Endothelial cell (in vitro differentiated cells): ENCODE measurements around the gene GSG1L. TPM values are rescaled to one million over a fixed set of nuclear protein-coding genes. Genes with fewer than 3 reads are reported as not detected.

Experiments used
- DNase-seq: peaks from one replicate; pipeline ENCODE4 v3.0.0; 2021; ENCODE audit warnings: low spot score
- H3K27ac Mint-ChIP-seq: one replicate; pipeline ENCODE4 v1.8.0; 2021; ENCODE audit warnings: mixed read lengths, inconsistent platforms; ENCODE audit not compliant: unreplicated experiment
- H3K27me3 Mint-ChIP-seq: one replicate; pipeline ENCODE4 v1.8.0; 2021; ENCODE audit warnings: mild to moderate bottlenecking, moderate library complexity, mixed read lengths, inconsistent platforms; ENCODE audit not compliant: unreplicated experiment
- H3K36me3 Mint-ChIP-seq: one replicate; pipeline ENCODE4 v1.8.0; 2021; ENCODE audit warnings: mild to moderate bottlenecking, low read depth, mixed read lengths, inconsistent platforms; ENCODE audit not compliant: unreplicated experiment
- H3K4me1 Mint-ChIP-seq: one replicate; pipeline ENCODE4 v1.8.0; 2021; ENCODE audit warnings: mild to moderate bottlenecking, mixed read lengths, inconsistent platforms; ENCODE audit not compliant: unreplicated experiment
- H3K4me3 Mint-ChIP-seq: one replicate; pipeline ENCODE4 v1.8.0; 2021; ENCODE audit warnings: mild to moderate bottlenecking, mixed read lengths, inconsistent platforms; ENCODE audit not compliant: unreplicated experiment
- H3K9me3 Mint-ChIP-seq: one replicate; pipeline ENCODE4 v1.8.0; 2021; ENCODE audit warnings: mixed read lengths, inconsistent platforms; ENCODE audit not compliant: unreplicated experiment
- total RNA-seq: library from RNA; stranded (reverse); fragmentation: NEBNext Ultra II Directional; extraction: Animal tissue kit (Norgen Biotek cat#: 25700); gene quantifications from one replicate; pipeline ENCODE4 v1.2.1, GENCODE V29; 2021; ENCODE audit not compliant: unreplicated experiment
- TF ChIP-seq, protein P1 (sequence below): fragments of 200-600 bp; sonication (generic); IDR thresholded peaks from one replicate; pipeline ENCODE4 v1.5.0; 2021; ENCODE audit warnings: antibody characterized with exemption; ENCODE audit not compliant: unreplicated experiment

The GSG1L gene
- total RNA-seq, 1 donor from 2014 or later, result 0.38 TPM

DNA sequence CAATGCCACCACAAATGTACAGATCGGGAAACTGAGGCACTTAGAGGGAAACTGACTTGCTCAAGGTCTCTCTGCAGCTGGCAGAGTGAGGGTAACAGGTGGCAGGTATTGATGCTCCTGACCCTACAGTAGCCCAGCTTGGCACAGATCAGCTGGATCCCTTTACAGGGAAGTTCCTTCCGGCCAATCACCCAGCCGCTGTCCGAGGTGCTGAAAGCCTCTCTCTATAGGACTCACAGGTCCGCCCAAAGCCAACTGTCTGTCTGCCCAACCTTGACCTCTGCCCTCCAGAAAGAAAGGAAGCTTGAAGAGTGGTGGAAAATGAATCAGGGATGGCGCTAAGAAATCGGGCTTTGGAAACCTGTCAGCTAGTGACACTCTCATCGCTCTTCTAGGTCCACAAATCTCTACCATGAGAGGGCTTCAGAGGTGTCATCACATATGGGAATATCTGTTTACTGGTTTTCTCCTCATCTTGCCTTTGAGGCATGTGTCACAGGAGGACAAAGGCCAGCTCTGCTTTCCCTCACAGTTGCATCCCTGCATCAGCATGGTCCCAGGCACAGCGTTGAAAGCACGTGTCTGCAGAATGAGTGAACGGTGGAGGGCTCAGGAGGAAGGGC is 267.4 kb downstream of the GSG1L start:
- peak; percentile 73 for DNase-seq
- no peaks in the 10 kb centered on the region for H3K36me3 Mint-ChIP-seq
- peaks cover 3% of the 10 kb centered on the region for H3K27me3 Mint-ChIP-seq
- no peaks in the 10 kb centered on the region for H3K4me1 Mint-ChIP-seq
- TF ChIP-seq, protein P1, sequence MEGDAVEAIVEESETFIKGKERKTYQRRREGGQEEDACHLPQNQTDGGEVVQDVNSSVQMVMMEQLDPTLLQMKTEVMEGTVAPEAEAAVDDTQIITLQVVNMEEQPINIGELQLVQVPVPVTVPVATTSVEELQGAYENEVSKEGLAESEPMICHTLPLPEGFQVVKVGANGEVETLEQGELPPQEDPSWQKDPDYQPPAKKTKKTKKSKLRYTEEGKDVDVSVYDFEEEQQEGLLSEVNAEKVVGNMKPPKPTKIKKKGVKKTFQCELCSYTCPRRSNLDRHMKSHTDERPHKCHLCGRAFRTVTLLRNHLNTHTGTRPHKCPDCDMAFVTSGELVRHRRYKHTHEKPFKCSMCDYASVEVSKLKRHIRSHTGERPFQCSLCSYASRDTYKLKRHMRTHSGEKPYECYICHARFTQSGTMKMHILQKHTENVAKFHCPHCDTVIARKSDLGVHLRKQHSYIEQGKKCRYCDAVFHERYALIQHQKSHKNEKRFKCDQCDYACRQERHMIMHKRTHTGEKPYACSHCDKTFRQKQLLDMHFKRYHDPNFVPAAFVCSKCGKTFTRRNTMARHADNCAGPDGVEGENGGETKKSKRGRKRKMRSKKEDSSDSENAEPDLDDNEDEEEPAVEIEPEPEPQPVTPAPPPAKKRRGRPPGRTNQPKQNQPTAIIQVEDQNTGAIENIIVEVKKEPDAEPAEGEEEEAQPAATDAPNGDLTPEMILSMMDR, result no peak
- no peaks in the 10 kb centered on the region for H3K9me3 Mint-ChIP-seq
- no peak overlapping the region for H3K4me3 Mint-ChIP-seq
- H3K27ac Mint-ChIP-seq, result no peak overlapping the region

DNA sequence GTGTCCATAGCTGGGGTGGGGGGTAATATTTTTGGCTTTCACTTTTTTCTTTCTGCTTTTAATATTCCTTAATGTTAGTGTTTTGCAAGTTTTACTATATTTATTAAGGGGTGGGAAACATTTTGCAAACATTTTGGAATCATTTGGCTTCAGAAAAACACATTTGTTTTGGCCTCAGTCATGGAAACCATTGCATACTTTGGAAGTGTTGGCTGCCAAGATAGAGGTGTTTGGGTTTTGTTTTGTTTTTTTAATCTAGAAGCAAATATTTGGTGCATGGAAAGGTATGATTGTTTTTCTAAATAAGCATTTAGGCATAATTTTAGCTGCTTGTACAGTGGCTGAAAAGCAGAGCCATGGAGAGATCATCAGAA is 270.3 kb downstream of the GSG1L start:
- TF ChIP-seq, protein P1, result no peak
- peaks cover 2% of the 10 kb centered on the region for H3K27me3 Mint-ChIP-seq
- H3K4me1 Mint-ChIP-seq, result no peaks in the 10 kb centered on the region
- no peaks in the 10 kb centered on the region for H3K36me3 Mint-ChIP-seq
- H3K27ac Mint-ChIP-seq, result no peak overlapping the region
- no peak overlapping the region for H3K4me3 Mint-ChIP-seq
- no peak for DNase-seq
- H3K9me3 Mint-ChIP-seq, result no peaks in the 10 kb centered on the region

DNA sequence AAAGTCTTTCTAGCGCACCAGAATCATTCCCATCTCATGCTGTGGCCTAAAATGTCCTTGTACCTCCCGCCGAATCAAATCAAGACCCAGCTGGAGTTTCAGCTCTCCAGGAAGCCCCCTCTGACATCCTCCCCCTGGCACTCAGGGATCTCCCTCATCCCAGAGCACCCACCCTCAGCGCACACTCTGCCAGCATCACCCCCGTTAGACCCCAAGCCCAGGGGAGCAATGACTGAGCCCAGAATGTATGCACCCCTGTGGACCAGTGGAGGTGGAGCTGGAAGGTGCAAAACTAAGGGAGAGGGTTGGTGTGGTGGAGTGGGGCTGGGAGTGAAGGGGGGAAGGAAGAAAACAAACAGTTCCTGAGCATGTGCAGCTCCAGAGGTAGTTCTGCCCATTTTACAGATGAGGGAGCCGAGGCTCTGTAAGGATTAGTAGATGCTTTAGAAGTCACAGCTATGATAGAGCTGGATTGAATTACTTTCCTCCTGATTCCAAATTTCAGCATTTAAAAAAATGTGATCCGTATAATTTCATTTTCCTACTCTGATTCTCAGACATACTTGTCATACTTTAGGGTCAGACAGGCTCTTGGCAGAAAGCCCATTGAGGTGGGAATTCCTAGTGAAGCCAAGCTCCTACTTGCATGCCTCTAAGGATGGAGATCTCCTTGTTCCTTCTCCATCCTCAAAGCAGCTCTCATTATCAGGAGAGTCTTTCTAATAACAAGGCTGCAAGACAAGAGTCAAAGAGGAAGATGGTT is 270.8 kb downstream of the GSG1L start:
- H3K4me3 Mint-ChIP-seq, result no peak overlapping the region
- H3K27ac Mint-ChIP-seq, result no peak overlapping the region
- no peaks in the 10 kb centered on the region for H3K36me3 Mint-ChIP-seq
- peaks cover 2% of the 10 kb centered on the region for H3K27me3 Mint-ChIP-seq
- no peaks in the 10 kb centered on the region for H3K9me3 Mint-ChIP-seq
- no peaks in the 10 kb centered on the region for H3K4me1 Mint-ChIP-seq
- no peak for DNase-seq
- TF ChIP-seq, protein P1, result no peak

DNA sequence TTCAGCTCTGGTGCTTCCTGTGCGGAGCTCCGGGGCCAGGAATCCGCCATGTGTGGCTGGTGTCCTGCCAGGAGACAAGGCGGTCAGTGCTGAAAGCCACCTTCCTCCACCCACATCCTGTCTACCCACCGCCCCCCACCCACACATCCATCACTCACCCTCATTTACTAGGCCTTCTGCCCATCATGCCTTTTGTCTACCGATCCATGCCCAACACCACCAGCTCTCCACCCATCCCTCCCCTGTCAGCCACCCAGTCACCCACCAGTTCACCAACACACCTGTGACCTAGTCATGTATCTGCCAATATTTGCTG is 272.2 kb downstream of the GSG1L start:
- Mint-ChIP-seq H3K4me3 (no peak overlapping the region), H3K27ac (no peak overlapping the region), H3K9me3 (no peaks in the 10 kb centered on the region), H3K36me3 (no peaks in the 10 kb centered on the region), H3K27me3 (peaks cover 2% of the 10 kb centered on the region), H3K4me1 (no peaks in the 10 kb centered on the region)
- DNase-seq, result no peak
- TF ChIP-seq, protein P1, result no peak
